Bone marrow (tissue), 2 donors: Measurements from ENCODE around the gene TMPO.
"Not testable (repeated sequence)": the region's sequence is repeated elsewhere in the genome, so short reads cannot be mapped to it uniquely, and the experiment has no call there.

Experiments used
- DNase-seq, 2 donors: peaks; one replicate each; lab custom pipeline; 2025; lab: John Stamatoyannopoulos, UW

The TMPO gene

GRCh38 chr12:98511806-98512205, 3.6 kb upstream of the TMPO start:
- not testable (repeated sequence) for DNase-seq

GRCh38 chr12:98513379-98514322, 1.7 kb upstream of the TMPO start:
- DNase-seq = peak in 1 of 2 donors; percentile 30

- DNase-seq = no peak
Measured at GRCh38 chr12:98514982-98515286, 456 bp upstream of the TMPO start.

- peak; percentile 40 to 70 for DNase-seq
Measured at GRCh38 chr12:98516111-98516873, 902 bp downstream of the TMPO start.

GRCh38 chr12:98519257-98519907, 4.0 kb downstream of the TMPO start:
- no peak for DNase-seq

GRCh38 chr12:98530068-98530467, 14.7 kb downstream of the TMPO start:
- DNase-seq = no peak

- peak in 1 of 2 donors; percentile 79 for DNase-seq
Measured at GRCh38 chr12:98532687-98533304, 17.4 kb downstream of the TMPO start.

- DNase-seq = no peak
Measured at GRCh38 chr12:98533723-98534251, 18.4 kb downstream of the TMPO start.

GRCh38 chr12:98538031-98538430, 22.6 kb downstream of the TMPO start:
- no peak for DNase-seq

GRCh38 chr12:98543701-98544100, 28.3 kb downstream of the TMPO start:
- no peak for DNase-seq

- no peak for DNase-seq
Measured at GRCh38 chr12:98544751-98545150, 29.4 kb downstream of the TMPO start.

GRCh38 chr12:98549371-98550110, 34.2 kb downstream of the TMPO start:
- DNase-seq = no peak

- DNase-seq = no peak
Measured at GRCh38 chr12:98551787-98552186, 36.4 kb downstream of the TMPO start.

GRCh38 chr12:98558097-98558496, 42.7 kb downstream of the TMPO start:
- DNase-seq = not testable (repeated sequence)

- no peak for DNase-seq
Measured at GRCh38 chr12:98559666-98560065, 44.3 kb downstream of the TMPO start.

- DNase-seq = no peak
Measured at GRCh38 chr12:98561846-98562245, 46.5 kb downstream of the TMPO start.

- no peak for DNase-seq
Measured at GRCh38 chr12:98572010-98572409, 56.6 kb downstream of the TMPO start.

GRCh38 chr12:98574110-98574509, 58.7 kb downstream of the TMPO start:
- no peak for DNase-seq

- DNase-seq = no peak
Measured at GRCh38 chr12:98575013-98575412, 59.6 kb downstream of the TMPO start.

- DNase-seq = not testable (repeated sequence)
Measured at GRCh38 chr12:98576795-98577194, 61.4 kb downstream of the TMPO start.

- no peak for DNase-seq
Measured at GRCh38 chr12:98578392-98578791, 63.0 kb downstream of the TMPO start.
